Thymus (tissue), 11 donors: ENCODE results near the gene PPARGC1A. TPM values are rescaled to one million over a fixed set of nuclear protein-coding genes. Genes with fewer than 3 reads are reported as not detected.

Experiments used
- DNase-seq, 9 donors: peaks; one replicate each; pipeline ENCODE4 v3.0.0-alpha.2; 2013; ENCODE audit warnings: low spot score in 9 of 9, low read depth in 6 of 9, missing footprints in 1 of 9
- H3K27ac ChIP-seq, 2 donors: one replicate each; pipeline ENCODE4 v1.5.1; 2013; ENCODE audit warnings: control low read depth in 1 of 2, low read depth in 1 of 2, low read length in 1 of 2, mild to moderate bottlenecking in 1 of 2, moderate library complexity in 1 of 2
- H3K27me3 ChIP-seq, 2 donors: one replicate each; pipeline ENCODE4 v1.5.1; 2013; ENCODE audit warnings: low read length in 1 of 2; ENCODE audit not compliant: control insufficient read depth in 2 of 2, insufficient read depth in 1 of 2
- H3K36me3 ChIP-seq, 2 donors: one replicate each; pipeline ENCODE4 v1.5.1; 2013; ENCODE audit warnings: low read length in 1 of 2, mild to moderate bottlenecking in 1 of 2, moderate library complexity in 1 of 2; ENCODE audit not compliant: control insufficient read depth in 2 of 2, insufficient read depth in 2 of 2
- H3K4me1 ChIP-seq, 2 donors: one replicate each; pipeline ENCODE4 v1.5.1; 2013; ENCODE audit warnings: low read length in 2 of 2; ENCODE audit not compliant: control insufficient read depth in 2 of 2, insufficient read depth in 2 of 2
- H3K4me3 ChIP-seq, 2 donors: one replicate each; pipeline ENCODE4 v1.5.1; 2013; ENCODE audit warnings: low read length in 2 of 2, control low read depth in 1 of 2, mild to moderate bottlenecking in 1 of 2
- H3K9me3 ChIP-seq, 2 donors: one replicate each; pipeline ENCODE4 v1.5.1; 2013; ENCODE audit warnings: low read length in 1 of 2, mild to moderate bottlenecking in 1 of 2; ENCODE audit not compliant: control insufficient read depth in 2 of 2, insufficient read depth in 1 of 2
- WGBS: extraction: QIAGEN DNeasy Blood & Tissue Kit; methylation state at CpG from one replicate; pipeline ENCODE4 v1.1.7; 2013; 5-methylcytosine and 5-hydroxymethylcytosine counted together
- polyA plus RNA-seq: library from polyadenylated mRNA; stranded (reverse); fragments of 200-250 nt; gene quantifications from one replicate; pipeline ENCODE4 v1.2.3, GENCODE V29; 2013
- total RNA-seq: library from RNA; stranded (reverse); fragments of 120-200 nt; gene quantifications from one replicate; pipeline ENCODE4 v1.2.4, GENCODE V29; 2013
- donor health status: healthy.

PPARGC1A gene
- total and polyA plus RNA-seq, 2 donors: 1.4 to 3.1 TPM

- peaks cover 0 to 3% of the 10 kb centered on the region in 2 donors for H3K9me3 ChIP-seq
- WGBS: 95% methylated on average over 2 of the region's 2 CpGs
- DNase-seq: no peak
- no peaks in the 10 kb centered on the region for H3K36me3 ChIP-seq
- no peak overlapping the region for H3K4me3 ChIP-seq
- H3K27ac ChIP-seq: no peak overlapping the region
- no peaks in the 10 kb centered on the region for H3K27me3 ChIP-seq
- H3K4me1 ChIP-seq: no peaks in the 10 kb centered on the region
Measured at GRCh38 chr4:23762551-23762950, 127.3 kb downstream of the PPARGC1A start.

- Histone ChIP-seq H3K27ac (no peak overlapping the region), H3K27me3 (no peaks in the 10 kb centered on the region), H3K4me3 (no peak overlapping the region), H3K9me3 (peaks cover 0 to 3% of the 10 kb centered on the region in 2 donors), H3K4me1 (no peaks in the 10 kb centered on the region), H3K36me3 (no peaks in the 10 kb centered on the region)
- no peak for DNase-seq
- 88% methylated on average over 2 of the region's 2 CpGs for WGBS
Measured at GRCh38 chr4:23759066-23759465, 130.8 kb downstream of the PPARGC1A start.

- 95% methylated on average over 1 of the region's 1 CpG for WGBS
- Histone ChIP-seq H3K27ac (no peak overlapping the region), H3K4me3 (no peak overlapping the region), H3K27me3 (no peaks in the 10 kb centered on the region), H3K36me3 (no peaks in the 10 kb centered on the region), H3K4me1 (no peaks in the 10 kb centered on the region), H3K9me3 (no peaks in the 10 kb centered on the region)
- no peak for DNase-seq
Measured at GRCh38 chr4:23754688-23755087, 135.2 kb downstream of the PPARGC1A start.

- Histone ChIP-seq H3K27ac (no peak overlapping the region), H3K4me1 (no peaks in the 10 kb centered on the region), H3K27me3 (no peaks in the 10 kb centered on the region), H3K4me3 (no peak overlapping the region), H3K36me3 (no peaks in the 10 kb centered on the region), H3K9me3 (no peaks in the 10 kb centered on the region)
- WGBS: 92% methylated on average over 2 of the region's 2 CpGs
- DNase-seq: no peak
Measured at GRCh38 chr4:23750125-23750524, 139.7 kb downstream of the PPARGC1A start.

- no peak overlapping the region for H3K27ac ChIP-seq
- H3K9me3 ChIP-seq: no peaks in the 10 kb centered on the region
- WGBS: 86% methylated on average over 2 of the region's 2 CpGs
- H3K36me3 ChIP-seq: no peaks in the 10 kb centered on the region
- H3K4me3 ChIP-seq: no peak overlapping the region
- DNase-seq: no peak
- no peaks in the 10 kb centered on the region for H3K4me1 ChIP-seq
- no peaks in the 10 kb centered on the region for H3K27me3 ChIP-seq
Measured at GRCh38 chr4:23747281-23747735, 142.5 kb downstream of the PPARGC1A start.

- H3K9me3 ChIP-seq: no peaks in the 10 kb centered on the region
- WGBS: 67% methylated on average over 2 of the region's 2 CpGs
- no peaks in the 10 kb centered on the region for H3K4me1 ChIP-seq
- H3K36me3 ChIP-seq: no peaks in the 10 kb centered on the region
- DNase-seq: no peak
- no peaks in the 10 kb centered on the region for H3K27me3 ChIP-seq
- H3K27ac ChIP-seq: no peak overlapping the region
- H3K4me3 ChIP-seq: no peak overlapping the region
Measured at GRCh38 chr4:23746672-23747071, 143.2 kb downstream of the PPARGC1A start.

- no peaks in the 10 kb centered on the region for H3K27me3 ChIP-seq
- no peaks in the 10 kb centered on the region for H3K9me3 ChIP-seq
- H3K4me1 ChIP-seq: no peaks in the 10 kb centered on the region
- no peaks in the 10 kb centered on the region for H3K36me3 ChIP-seq
- no peak overlapping the region for H3K4me3 ChIP-seq
- 90% methylated on average over 3 of the region's 3 CpGs for WGBS
- no peak overlapping the region for H3K27ac ChIP-seq
- no peak for DNase-seq
Measured at GRCh38 chr4:23746027-23746426, 143.8 kb downstream of the PPARGC1A start.

GRCh38 chr4:23745377-23745776 lies 144.5 kb downstream of the PPARGC1A start:
- Histone ChIP-seq H3K36me3 (no peaks in the 10 kb centered on the region), H3K4me1 (no peaks in the 10 kb centered on the region), H3K9me3 (no peaks in the 10 kb centered on the region), H3K27me3 (no peaks in the 10 kb centered on the region), H3K4me3 (no peak overlapping the region), H3K27ac (no peak overlapping the region)
- DNase-seq: no peak
- 95% methylated on average over 3 of the region's 3 CpGs for WGBS
